ENCODE data around the gene FLOT1. TPM values are rescaled to one million over a fixed set of nuclear protein-coding genes. Genes with fewer than 3 reads are reported as not detected.

The FLOT1 gene
- total and polyA plus RNA-seq, 11 donors = 166 to 310 (median 225) TPM

DNA sequence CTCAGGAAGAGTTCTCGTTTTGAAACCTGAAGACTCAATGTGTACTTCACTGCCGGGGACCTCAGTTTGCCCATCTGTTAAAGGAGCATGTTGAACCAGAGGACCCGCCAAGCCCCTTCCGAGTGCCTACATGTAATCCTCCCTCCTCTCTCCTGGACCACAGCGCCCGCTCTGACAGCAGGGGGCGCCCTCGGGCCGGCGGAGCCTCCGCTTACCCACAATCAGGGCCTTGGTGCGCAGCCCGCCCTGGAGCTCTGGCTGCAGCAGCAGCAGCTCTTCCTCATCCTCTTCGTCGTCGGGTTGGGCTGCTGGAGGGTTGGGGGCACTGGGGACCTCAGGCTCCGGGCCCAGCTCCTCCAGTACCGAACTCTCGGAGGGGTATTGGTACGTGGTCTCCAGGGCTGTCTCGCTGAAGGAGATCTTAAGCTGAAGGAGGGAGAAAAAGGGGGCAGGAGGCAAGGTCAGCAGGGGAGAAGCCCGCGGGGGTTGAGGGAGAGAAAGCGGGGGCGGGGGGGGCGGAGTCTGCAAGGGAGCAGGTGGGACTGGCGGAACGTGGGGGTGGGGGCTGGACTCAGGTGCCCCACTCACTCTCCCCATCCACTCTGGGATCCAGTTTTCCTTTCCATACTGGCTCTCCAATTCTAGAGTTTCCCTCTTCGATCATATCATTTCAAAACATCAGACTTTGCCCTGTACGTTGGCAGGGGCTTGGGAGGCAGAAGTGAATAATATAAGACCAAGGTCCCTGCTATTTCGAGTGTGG is 63.3 kb downstream of the FLOT1 start:
- Histone ChIP-seq H3K27ac (peak overlapping the region in 5 of 12 donors; percentile 29 to 100 (median 56)), H3K36me3 (peaks cover 0 to 62% (median 43%) of the 10 kb centered on the region in 9 donors), H3K4me3 (peak overlapping the region in 7 of 12 donors; percentile 0 to 94 (median 18)), H3K9me3 (no peaks in the 10 kb centered on the region), H3K4me1 (peaks cover 0 to 55% (median 44%) of the 10 kb centered on the region in 12 donors), H3K27me3 (no peaks in the 10 kb centered on the region)
- TF ChIP-seq POLR2A (IDR thresholded peaks at IDR 0.05) = no peak
- TF ChIP-seq, protein P1, sequence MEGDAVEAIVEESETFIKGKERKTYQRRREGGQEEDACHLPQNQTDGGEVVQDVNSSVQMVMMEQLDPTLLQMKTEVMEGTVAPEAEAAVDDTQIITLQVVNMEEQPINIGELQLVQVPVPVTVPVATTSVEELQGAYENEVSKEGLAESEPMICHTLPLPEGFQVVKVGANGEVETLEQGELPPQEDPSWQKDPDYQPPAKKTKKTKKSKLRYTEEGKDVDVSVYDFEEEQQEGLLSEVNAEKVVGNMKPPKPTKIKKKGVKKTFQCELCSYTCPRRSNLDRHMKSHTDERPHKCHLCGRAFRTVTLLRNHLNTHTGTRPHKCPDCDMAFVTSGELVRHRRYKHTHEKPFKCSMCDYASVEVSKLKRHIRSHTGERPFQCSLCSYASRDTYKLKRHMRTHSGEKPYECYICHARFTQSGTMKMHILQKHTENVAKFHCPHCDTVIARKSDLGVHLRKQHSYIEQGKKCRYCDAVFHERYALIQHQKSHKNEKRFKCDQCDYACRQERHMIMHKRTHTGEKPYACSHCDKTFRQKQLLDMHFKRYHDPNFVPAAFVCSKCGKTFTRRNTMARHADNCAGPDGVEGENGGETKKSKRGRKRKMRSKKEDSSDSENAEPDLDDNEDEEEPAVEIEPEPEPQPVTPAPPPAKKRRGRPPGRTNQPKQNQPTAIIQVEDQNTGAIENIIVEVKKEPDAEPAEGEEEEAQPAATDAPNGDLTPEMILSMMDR (IDR thresholded peaks at IDR 0.05) = peak; percentile 92 to 98 (median 96)
- 11 to 23% (median 16%) methylated on average over 25 to 31 of the region's 31 CpGs for WGBS, 4 donors
- DNase-seq (peak; percentile 87 to 95 (median 89)), ATAC-seq (peak; percentile 68 to 77 (median 73))
- intact Hi-C loops (cut with DNase I) = loop anchor here (1.0 to 10.0 kb wide), 8 partner anchors 43 to 203 kb away; partner anchors contain the start of genes HLA-E (in 3 of the 10) and DDR1 (in 1 of the 10)

Other genes starting within 250 kb of the FLOT1 start
- gene GNL1, start 186.2 kb downstream of the FLOT1 start, total RNA-seq = 10 to 100 TPM in 8 of 9 donors, 1 to 10 TPM in 1; 9.1 to 32.4 (median 17.4) TPM
- gene GNL1, start 186.2 kb downstream of the FLOT1 start, polyA plus RNA-seq = 10 to 100 TPM; 17.7 to 33.5 TPM
- 1 to 10 TPM; 1.9 to 4.5 (median 2.9) TPM for gene PRR3, start 185.4 kb downstream of the FLOT1 start, total RNA-seq
- gene PRR3, start 185.4 kb downstream of the FLOT1 start, polyA plus RNA-seq = 1 to 10 TPM; 3.4 to 3.6 TPM
- 10 to 100 TPM; 35.1 to 49.0 (median 39.8) TPM for gene ABCF1, start 171.2 kb downstream of the FLOT1 start, total RNA-seq
- gene ABCF1, start 171.2 kb downstream of the FLOT1 start, polyA plus RNA-seq = 10 to 100 TPM; 28.0 to 76.8 TPM
- 10 to 100 TPM; 21.7 to 44.9 (median 29.9) TPM for gene PPP1R10, start 125.4 kb downstream of the FLOT1 start, total RNA-seq
- 1 to 10 TPM; 9.4 to 9.6 TPM for gene PPP1R10, start 125.4 kb downstream of the FLOT1 start, polyA plus RNA-seq
- 100 to 1,000 TPM in 6 of 9 donors, 10 to 100 TPM in 3; 84.2 to 160 (median 122) TPM for gene MRPS18B, start 124.8 kb downstream of the FLOT1 start, total RNA-seq
- gene MRPS18B, start 124.8 kb downstream of the FLOT1 start, polyA plus RNA-seq = 100 to 1,000 TPM; 102 to 219 TPM
- gene ATAT1, start 115.8 kb downstream of the FLOT1 start, total RNA-seq = 1 to 10 TPM; 1.1 to 7.0 (median 3.3) TPM
- gene ATAT1, start 115.8 kb downstream of the FLOT1 start, polyA plus RNA-seq = 1 to 10 TPM; 2.7 to 3.5 TPM
- gene C6orf136, start 95.6 kb downstream of the FLOT1 start, total RNA-seq = 10 to 100 TPM; 27.9 to 58.9 (median 47.4) TPM
- 10 to 100 TPM; 46.0 to 79.3 TPM for gene C6orf136, start 95.6 kb downstream of the FLOT1 start, polyA plus RNA-seq
- 10 to 100 TPM; 17.6 to 26.1 (median 21.0) TPM for gene DHX16, start 69.7 kb downstream of the FLOT1 start, total RNA-seq
- gene DHX16, start 69.7 kb downstream of the FLOT1 start, polyA plus RNA-seq = 10 to 100 TPM; 16.1 to 39.4 TPM
- gene PPP1R18, start 56.0 kb downstream of the FLOT1 start, total RNA-seq = 10 to 100 TPM; 11.9 to 77.2 (median 18.5) TPM
- 10 to 100 TPM; 19.4 to 21.8 TPM for gene PPP1R18, start 56.0 kb downstream of the FLOT1 start, polyA plus RNA-seq
- gene NRM, start 51.7 kb downstream of the FLOT1 start, total RNA-seq = 1 to 10 TPM; 2.2 to 9.6 (median 3.9) TPM
- gene NRM, start 51.7 kb downstream of the FLOT1 start, polyA plus RNA-seq = 1 to 10 TPM; 5.6 to 8.6 TPM
- gene MDC1, start 25.4 kb downstream of the FLOT1 start, total RNA-seq = 10 to 100 TPM; 10.6 to 25.0 (median 17.5) TPM
- gene MDC1, start 25.4 kb downstream of the FLOT1 start, polyA plus RNA-seq = 10 to 100 TPM in 1 of 2 donors, 1 to 10 TPM in 1; 8.6 to 13.9 TPM
- gene TUBB, start 22.3 kb downstream of the FLOT1 start, total RNA-seq = 100 to 1,000 TPM; 183 to 474 (median 238) TPM
- 100 to 1,000 TPM; 195 to 497 TPM for gene TUBB, start 22.3 kb downstream of the FLOT1 start, polyA plus RNA-seq
- gene IER3, start 1.9 kb upstream of the FLOT1 start, total RNA-seq = 100 to 1,000 TPM in 2 of 9 donors, 10 to 100 TPM in 6, 1 to 10 TPM in 1; 8.7 to 127 (median 69.8) TPM
- gene IER3, start 1.9 kb upstream of the FLOT1 start, polyA plus RNA-seq = 100 to 1,000 TPM in 1 of 2 donors, 10 to 100 TPM in 1; 33.3 to 119 TPM
- 10 to 100 TPM; 18.0 to 50.0 (median 38.4) TPM for gene DDR1, start 141.8 kb upstream of the FLOT1 start, total RNA-seq
- gene DDR1, start 141.8 kb upstream of the FLOT1 start, polyA plus RNA-seq = 10 to 100 TPM; 11.8 to 14.1 TPM
- 10 to 100 TPM in 7 of 9 donors, 1 to 10 TPM in 2; 4.2 to 19.9 (median 14.5) TPM for gene GTF2H4, start 165.5 kb upstream of the FLOT1 start, total RNA-seq
- gene GTF2H4, start 165.5 kb upstream of the FLOT1 start, polyA plus RNA-seq = 10 to 100 TPM; 14.7 to 22.4 TPM
- gene VARS2, start 171.6 kb upstream of the FLOT1 start, total RNA-seq = 10 to 100 TPM; 10.7 to 28.5 (median 18.8) TPM
- gene VARS2, start 171.6 kb upstream of the FLOT1 start, polyA plus RNA-seq = 10 to 100 TPM; 12.1 to 19.7 TPM
- gene SFTA2, start 189.5 kb upstream of the FLOT1 start, total RNA-seq = not detected
- not detected for gene SFTA2, start 189.5 kb upstream of the FLOT1 start, polyA plus RNA-seq
- under 1 TPM in 1 of 9 donors, not detected in 8; 0.11 TPM for gene MUCL3, start 198.3 kb upstream of the FLOT1 start, total RNA-seq
- under 1 TPM in 1 of 2 donors, not detected in 1; 0.03 TPM for gene MUCL3, start 198.3 kb upstream of the FLOT1 start, polyA plus RNA-seq
- not detected for gene MUC21, start 241.0 kb upstream of the FLOT1 start, total RNA-seq
- under 1 TPM in 1 of 2 donors, not detected in 1; 0.10 TPM for gene MUC21, start 241.0 kb upstream of the FLOT1 start, polyA plus RNA-seq